GM08714 (cell line): Measurements from ENCODE around the gene GRIA2.
"Not testable (repeated sequence)": the region's sequence is repeated elsewhere in the genome, so short reads cannot be mapped to it uniquely, and the experiment has no call there.

Experiments used
- H3K4me3 ChIP-seq: fragments of 200-500 bp; sonication (Bioruptor generic); 2 replicates; pipeline ENCODE4 v1.5.1; 2014; ENCODE audit warnings: mild to moderate bottlenecking, low read length, inconsistent platforms
- ZNF274 ChIP-seq: IDR thresholded peaks from 2 replicates; pipeline ENCODE4 v1.6.1; 2012; ENCODE audit warnings: mild to moderate bottlenecking, low read depth, low read length

GRIA2 gene

DNA sequence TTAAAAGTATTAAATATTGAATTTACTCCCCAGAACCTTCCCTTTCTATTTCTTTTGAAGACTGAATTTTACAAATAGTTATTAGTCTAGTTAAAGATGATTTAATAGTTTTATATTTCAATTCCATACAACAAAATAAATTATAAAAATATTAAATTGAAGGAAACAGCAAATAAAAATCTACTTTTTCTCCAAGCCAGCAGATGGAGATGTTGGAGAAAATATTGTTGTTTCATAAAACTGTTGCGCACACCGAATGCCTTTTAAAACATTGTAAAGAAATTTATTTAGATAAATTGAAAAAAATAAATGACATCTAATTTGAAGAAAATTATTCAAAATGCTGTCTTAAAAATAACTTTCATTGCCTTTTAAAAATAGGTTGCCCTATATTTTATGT, 5.5 kb downstream of the GRIA2 start:
- H3K4me3 ChIP-seq, result no peak overlapping the region
- no peak for TF ChIP-seq ZNF274

DNA sequence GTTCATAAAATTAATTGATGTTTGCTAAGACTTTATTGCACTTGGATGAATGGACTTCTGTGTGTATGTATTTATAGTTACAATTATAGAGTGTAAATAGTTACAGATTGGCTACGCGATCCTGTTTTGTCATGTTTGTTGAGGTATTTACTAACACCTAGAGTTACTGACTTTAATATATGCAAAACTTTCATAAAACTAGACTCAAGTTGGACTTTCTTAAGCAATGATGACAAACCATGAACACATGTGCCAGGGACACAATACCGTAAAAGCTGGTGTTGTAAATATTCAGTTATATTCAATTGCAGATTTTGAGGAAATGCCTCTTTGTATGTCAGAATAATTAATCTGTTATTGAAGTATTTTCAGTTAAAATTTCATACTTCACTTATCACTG, 6.1 kb downstream of the GRIA2 start:
- no peak overlapping the region for H3K4me3 ChIP-seq
- TF ChIP-seq ZNF274, result no peak

DNA sequence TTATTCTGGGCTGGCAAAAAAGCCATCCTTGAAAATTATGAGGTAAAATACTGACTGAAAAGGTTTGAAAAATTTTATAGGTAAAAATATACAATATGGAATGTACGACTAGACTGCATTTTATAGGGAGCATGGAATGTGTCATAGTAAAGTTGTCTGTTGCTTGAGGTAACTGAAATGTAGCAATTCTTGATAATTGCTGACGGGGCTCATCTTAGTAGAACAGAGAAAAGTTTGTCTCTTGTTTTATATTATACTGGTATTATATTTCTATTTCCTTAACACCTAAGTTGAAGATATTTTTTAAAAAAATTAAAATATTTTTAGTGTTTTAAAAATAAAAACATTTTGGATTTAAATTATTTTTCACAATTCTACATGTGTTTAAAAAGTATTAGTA, 11.0 kb downstream of the GRIA2 start:
- no peak overlapping the region for H3K4me3 ChIP-seq
- no peak for TF ChIP-seq ZNF274

DNA sequence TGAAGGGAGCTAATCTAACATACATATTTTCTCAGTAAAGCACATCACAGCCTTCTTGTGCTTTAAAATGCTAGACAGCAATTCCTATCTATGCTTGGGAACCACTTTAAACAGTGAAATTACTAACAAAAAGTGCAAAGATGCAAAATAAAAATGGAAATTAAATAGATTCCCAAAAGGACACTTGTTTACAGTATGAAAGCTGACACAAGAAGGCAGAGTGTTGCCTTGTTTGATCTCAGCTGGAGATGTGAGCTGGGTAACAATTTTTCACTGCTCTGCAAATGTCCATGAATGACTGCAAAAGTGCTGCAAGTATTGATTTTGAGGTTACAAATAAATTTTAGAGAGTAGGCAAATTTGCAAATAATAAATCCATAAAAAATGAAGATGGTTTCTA, 22.3 kb downstream of the GRIA2 start:
- H3K4me3 ChIP-seq, result no peak overlapping the region
- TF ChIP-seq ZNF274, result no peak

DNA sequence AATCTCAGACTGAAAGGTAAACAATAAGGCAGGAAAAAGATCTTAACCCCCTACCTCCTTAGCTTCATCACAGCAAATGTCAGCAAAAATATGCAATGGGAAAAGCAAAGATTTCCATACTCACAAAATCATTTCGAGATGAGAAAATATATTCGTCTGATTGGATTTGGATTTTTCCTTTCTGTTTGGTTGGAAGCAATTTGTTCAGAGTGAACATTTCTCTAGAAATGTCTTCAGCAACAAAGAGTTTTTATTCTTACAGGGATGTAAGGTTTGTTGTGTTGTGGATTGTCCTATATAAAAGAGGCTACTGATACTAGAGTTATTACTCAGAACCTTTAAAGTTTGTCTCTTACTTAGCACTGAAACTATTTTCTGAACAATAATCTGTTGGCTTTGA, 23.8 kb downstream of the GRIA2 start:
- no peak for TF ChIP-seq ZNF274
- H3K4me3 ChIP-seq, result no peak overlapping the region

DNA sequence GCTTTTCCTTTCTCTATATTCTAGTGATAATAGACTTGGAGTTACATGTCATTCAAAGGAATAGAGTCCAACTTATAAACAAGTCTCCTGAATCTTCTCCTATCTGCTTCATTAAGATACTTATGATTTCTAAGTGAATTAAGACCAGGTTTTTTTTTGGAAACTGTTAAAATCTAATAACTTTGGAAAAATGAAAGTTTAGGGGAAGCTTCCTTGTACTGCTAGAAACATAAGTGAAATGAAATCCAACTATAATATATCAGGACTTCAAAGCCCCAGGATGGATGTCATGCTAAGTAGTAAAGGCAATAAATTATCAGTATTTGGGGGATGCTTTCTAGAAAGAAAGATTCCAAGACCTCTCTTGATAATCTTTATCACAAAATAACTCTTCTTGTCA, 24.8 kb downstream of the GRIA2 start:
- no peak for TF ChIP-seq ZNF274
- no peak overlapping the region for H3K4me3 ChIP-seq

DNA sequence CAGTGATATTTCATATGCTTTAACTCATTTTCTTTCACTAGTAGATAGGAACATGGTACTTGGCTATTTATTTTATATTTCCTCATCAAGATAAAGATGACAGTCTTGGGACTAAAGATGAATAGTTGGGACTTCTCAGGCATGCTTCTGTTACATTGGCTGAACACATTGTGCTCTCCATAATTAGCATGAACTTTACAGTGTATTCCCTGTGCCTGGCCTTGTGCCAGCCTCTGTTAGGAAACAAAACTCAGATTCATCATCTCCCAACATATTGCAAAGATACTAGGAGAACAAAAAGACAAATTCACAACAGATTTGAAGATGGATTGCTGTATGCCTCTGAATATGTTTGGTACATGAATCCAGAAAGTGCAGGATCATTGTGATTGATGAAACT, 26.4 kb downstream of the GRIA2 start:
- H3K4me3 ChIP-seq, result no peak overlapping the region
- TF ChIP-seq ZNF274, result no peak

DNA sequence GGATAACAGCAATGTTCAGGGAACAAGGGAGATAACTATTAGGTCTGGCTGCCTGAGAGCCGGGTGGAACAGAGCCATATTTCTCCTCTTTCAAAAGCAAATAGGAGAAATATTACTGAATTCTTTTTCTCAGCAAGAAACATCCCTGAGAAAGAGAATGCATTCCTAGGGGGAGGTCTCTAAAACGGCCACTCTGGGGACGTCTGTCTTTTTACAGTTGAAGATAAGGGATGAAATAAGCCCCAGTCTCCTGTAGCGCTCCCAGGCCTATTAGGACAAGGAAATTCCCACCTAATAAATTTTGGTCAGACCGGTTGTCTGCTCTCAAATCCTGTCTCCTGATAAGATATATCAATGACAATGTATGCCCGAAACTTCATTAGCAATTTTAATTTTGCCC, 37.6 kb downstream of the GRIA2 start:
- not testable (repeated sequence) for H3K4me3 ChIP-seq

DNA sequence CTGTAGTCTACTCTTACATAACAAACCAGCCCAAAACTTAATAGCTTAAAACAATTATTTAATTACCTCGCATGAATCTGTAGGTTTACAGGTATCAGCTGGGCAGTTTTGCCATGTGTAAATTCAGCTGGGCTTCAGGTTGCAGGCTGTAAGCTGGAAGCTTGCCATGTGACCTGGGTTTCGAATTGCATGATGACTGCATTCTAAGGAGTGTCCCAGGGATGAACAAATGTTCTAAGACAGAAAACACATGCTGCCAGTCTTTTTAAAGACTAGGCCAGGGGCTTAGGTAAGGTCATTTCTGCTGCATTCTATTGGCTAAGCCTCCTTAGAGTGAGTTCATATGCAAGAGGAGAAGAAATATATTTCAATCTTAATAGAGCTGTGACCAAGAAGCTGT, 44.8 kb downstream of the GRIA2 start:
- no peak overlapping the region for H3K4me3 ChIP-seq
- no peak for TF ChIP-seq ZNF274

DNA sequence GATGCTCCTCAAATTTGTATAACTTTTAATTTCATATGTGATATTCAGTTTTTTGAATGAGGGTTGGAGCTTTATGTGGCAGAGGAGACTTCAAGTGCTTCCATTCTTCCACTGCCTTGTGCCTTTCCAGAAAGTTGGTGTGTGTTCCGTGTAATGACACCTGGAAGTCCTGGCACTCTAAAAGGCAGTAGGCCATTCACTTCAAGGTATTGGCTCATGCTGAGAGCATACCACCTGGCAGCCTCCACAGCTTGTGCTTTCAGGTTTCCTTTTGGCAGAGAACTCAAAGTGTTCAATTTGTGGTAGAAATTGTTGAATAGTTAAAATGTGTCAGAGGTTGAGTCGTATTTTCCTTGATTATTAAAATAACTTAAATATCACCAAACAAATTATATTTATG, 49.6 kb downstream of the GRIA2 start:
- TF ChIP-seq ZNF274, result no peak
- H3K4me3 ChIP-seq, result no peak overlapping the region

DNA sequence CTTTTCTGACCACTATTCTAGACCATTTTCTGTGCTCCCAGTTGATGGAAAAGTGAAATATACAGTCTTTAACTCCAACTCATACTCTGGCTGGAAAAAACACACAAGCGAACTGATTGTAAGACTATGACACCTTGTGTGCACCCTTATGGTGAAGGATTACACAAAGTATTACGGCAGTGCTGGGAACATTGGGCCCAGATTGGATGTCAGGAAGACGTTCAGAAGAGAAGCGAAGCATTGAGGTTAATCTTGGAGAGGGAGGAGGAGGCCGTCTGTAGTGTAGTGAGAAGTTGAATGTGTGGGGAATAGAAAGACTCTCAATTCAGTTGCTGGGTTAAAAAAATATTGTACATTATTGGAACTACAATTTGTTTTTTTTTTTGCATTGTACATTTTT, 50.0 kb downstream of the GRIA2 start:
- no peak for TF ChIP-seq ZNF274
- no peak overlapping the region for H3K4me3 ChIP-seq

DNA sequence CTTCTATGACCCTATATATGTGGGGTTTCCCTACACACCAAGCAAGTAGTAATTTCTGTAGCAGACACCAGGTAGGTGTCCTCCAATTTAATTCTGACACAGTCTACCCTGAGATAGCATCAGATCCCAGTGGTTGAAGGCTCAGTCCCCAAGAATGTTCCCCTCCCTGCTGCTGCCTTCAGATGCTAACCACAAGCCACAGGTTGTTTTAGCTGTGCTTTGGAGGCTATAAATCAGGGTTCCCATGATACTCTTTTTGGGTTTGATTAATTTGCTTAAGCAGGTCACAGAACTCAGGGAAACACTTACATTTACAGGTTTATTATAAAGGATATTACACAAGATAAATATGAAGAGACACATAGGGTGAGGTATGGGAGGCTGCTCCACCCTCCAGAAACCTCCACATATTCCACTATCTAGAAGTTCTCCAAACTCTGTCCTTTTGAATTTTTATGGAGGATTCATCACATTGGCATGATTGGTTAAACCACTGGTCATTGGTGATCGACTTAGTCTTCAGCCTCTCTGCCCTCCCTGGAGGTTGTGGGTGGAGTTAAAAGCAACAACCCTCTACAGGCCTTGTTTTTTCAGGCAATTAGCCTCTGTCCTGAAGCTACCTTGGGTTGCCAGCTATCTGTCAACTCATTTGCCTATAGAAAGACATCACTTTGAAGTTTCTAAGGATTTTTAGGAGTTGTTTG, 50.8 kb downstream of the GRIA2 start:
- H3K4me3 ChIP-seq, result no peak overlapping the region
- no peak for TF ChIP-seq ZNF274

DNA sequence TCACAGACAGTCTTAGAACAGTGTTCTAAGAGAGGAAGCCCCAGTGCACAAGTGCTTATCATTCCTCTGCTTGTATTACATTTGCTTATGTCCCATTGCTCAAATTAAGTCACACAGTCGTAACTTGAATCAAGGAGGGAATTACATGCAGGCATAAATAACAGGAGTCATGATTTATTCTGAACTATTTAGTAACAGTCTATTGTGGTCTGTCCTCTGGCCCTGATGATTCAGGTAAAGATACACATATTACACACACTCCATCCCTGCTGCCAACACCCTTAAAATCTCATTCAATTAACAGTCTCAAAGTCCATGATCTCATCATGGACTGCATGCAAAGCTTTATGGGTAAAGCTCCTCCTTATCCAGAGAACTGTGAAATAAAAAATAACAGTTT, 60.1 kb downstream of the GRIA2 start:
- TF ChIP-seq ZNF274, result no peak

DNA sequence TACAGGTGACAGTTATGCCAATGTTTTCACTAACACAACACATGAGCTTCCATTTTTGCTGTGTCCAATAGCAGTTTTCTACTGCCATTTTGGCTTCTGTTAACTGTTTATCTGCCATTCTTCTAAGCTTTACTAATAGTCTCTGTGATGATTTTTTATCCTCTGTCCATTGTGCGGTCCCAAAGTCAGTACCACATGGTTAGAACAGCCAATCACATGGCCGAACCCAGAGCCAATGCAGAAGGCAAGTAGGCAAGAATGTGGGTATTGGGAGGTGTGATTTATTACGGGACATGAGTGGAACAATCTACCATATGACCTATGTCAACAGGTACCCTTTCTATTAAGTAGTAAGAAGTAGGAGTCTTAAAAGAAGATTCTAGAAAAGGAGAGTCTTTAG, 61.5 kb downstream of the GRIA2 start:
- H3K4me3 ChIP-seq, result no peak overlapping the region
- TF ChIP-seq ZNF274, result no peak

More for the DNA sequence above, 60.1 kb downstream of the GRIA2 start:
- no peak overlapping the region for H3K4me3 ChIP-seq

DNA sequence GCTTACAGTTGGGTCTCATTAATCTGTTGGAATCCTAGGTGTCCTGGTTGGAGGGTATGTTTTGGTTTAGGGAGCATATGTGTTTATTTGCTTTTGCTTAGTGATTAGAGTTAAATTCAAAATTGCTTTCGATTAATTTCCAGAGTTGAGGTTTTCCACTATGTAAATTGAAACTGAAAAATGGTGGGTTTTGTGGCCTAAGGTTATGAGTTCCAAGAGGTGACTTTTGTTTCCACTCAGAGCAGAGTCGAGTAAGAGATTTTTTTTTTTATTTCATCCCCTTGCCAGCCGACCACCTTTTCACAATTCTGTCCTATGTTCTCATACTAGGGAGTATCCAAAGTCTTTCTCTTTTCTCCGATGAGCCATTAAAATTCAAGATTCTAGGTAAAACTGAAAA, 66.9 kb downstream of the GRIA2 start:
- no peak for TF ChIP-seq ZNF274
- H3K4me3 ChIP-seq, result no peak overlapping the region

DNA sequence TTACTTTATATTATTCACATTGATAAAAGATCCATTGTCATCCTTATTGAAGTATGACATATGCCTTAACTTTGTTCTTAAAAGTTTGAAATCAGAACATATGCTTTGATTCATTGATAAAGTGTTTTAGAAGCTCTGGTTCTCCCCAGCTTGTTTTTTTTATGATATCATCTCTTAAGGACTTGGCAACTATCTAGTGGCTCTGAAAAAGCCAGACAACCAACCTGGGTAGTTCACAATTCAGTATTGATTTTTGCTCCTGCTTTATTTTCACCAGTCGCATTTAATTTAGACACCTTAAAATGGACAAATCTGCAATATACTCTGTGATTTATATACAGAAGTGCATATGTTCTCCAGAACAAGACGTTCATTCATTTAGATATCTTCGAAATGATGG, 70.1 kb downstream of the GRIA2 start:
- H3K4me3 ChIP-seq, result no peak overlapping the region
- TF ChIP-seq ZNF274, result no peak
